DND-41 (cell line): ENCODE results near the gene SHROOM1.
A peak's percentile ranks its signal among the peaks of the same experiment; 100 is the strongest.
"Not testable (repeated sequence)": the region's sequence is repeated elsewhere in the genome, so short reads cannot be mapped to it uniquely, and the experiment has no call there.

Experiments used
- ATAC-seq: fragments of 200-7000 bp; cut with Tn5 transposase; 3 replicates; pipeline ENCODE4 v1.9.1; 2021; ENCODE audit warnings: low read depth; ENCODE audit not compliant: insufficient read depth
- DNase-seq: peaks from one replicate; pipeline ENCODE4 v3.0.0-alpha.2; 2020
- H2AFZ ChIP-seq: 2 replicates; pipeline ENCODE4 v1.6.0; 2012; ENCODE audit warnings: low read depth, low read length
- H3K27ac ChIP-seq: 2 replicates; pipeline ENCODE4 v1.5.1; 2012; ENCODE audit warnings: low read length, inconsistent platforms
- H3K27me3 ChIP-seq: fragments of 200-600 bp; sonication (generic); 2 replicates; pipeline ENCODE4 v1.6.0; 2012; ENCODE audit warnings: low read length, mild to moderate bottlenecking, inconsistent platforms; ENCODE audit not compliant: insufficient read depth, poor library complexity
- H3K36me3 ChIP-seq: 2 replicates; pipeline ENCODE4 v1.5.1; 2012; ENCODE audit warnings: low read length, inconsistent platforms; ENCODE audit not compliant: insufficient read depth
- H3K4me1 ChIP-seq: 2 replicates; pipeline ENCODE4 v1.5.1; 2012; ENCODE audit warnings: mild to moderate bottlenecking, low read length; ENCODE audit not compliant: insufficient read depth
- H3K4me2 ChIP-seq: 2 replicates; pipeline ENCODE4 v1.6.0; 2012; ENCODE audit warnings: mild to moderate bottlenecking, moderate library complexity, low read length, inconsistent platforms; ENCODE audit not compliant: insufficient read depth
- H3K4me3 ChIP-seq, 2 experiments: fragments of 200-600 bp in 1 of 2; shearing (Covaris generic) in 1 of 2; 2 replicates each; pipeline ENCODE4 v1.5.1; 2012 to 2016; ENCODE audit warnings: inconsistent platforms in 2 of 2, low read length in 2 of 2, mild to moderate bottlenecking in 2 of 2, low read depth in 1 of 2, moderate library complexity in 1 of 2
- H3K79me2 ChIP-seq: 2 replicates; pipeline ENCODE4 v1.6.0; 2012; ENCODE audit warnings: low read length, inconsistent platforms; ENCODE audit not compliant: insufficient read depth
- H3K9ac ChIP-seq: 2 replicates; pipeline ENCODE4 v1.6.0; 2012; ENCODE audit warnings: low read depth, mild to moderate bottlenecking, inconsistent platforms, low read length, moderate library complexity
- H3K9me3 ChIP-seq: 2 replicates; pipeline ENCODE4 v1.5.1; 2012; ENCODE audit warnings: low read length, moderate library complexity, mild to moderate bottlenecking, inconsistent platforms; ENCODE audit not compliant: insufficient read depth, severe bottlenecking
- H4K20me1 ChIP-seq: 2 replicates; pipeline ENCODE4 v1.6.0; 2012; ENCODE audit warnings: low read length; ENCODE audit not compliant: insufficient read depth
- CTCF ChIP-seq: IDR thresholded peaks from 2 replicates; pipeline ENCODE4 v1.5.1; 2012; ENCODE audit warnings: borderline replicate concordance, low read length, moderate library complexity, mild to moderate bottlenecking; ENCODE audit not compliant: poor library complexity, severe bottlenecking; ENCODE audit errors: extremely low read depth
- EZH2 ChIP-seq: IDR thresholded peaks from 3 replicates; pipeline ENCODE4 v1.6.1; 2012; ENCODE audit warnings: borderline replicate concordance, low read depth, mild to moderate bottlenecking, moderate library complexity, low read length, inconsistent platforms; ENCODE audit not compliant: severe bottlenecking

SHROOM1 gene

DNA sequence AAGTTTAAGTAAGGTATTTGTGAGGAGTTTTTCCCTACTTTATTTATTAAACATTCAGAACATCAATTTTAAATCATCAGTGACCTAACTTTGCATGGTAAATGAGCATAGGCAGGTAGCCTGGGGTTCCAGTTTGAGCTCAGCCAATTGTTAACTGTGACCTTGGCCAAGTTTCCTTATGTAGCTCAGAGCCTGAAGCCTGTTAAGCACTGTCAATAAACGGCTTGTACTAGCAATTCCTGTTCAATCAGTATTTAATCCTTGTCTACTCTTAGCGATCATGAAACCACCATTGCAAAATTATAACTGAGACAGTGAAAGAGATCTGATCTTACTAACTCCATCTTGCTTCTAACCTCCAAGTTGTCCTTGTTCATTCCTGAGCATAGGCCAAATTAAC is 22.0 kb downstream of the SHROOM1 start:
- Histone ChIP-seq H4K20me1 (no peaks in the 10 kb centered on the region), H3K9ac (no peak overlapping the region), H3K36me3 (no peaks in the 10 kb centered on the region), H3K9me3 (no peaks in the 10 kb centered on the region), H3K27ac (no peak overlapping the region), H3K79me2 (no peaks in the 10 kb centered on the region), H3K4me2 (no peak overlapping the region), H3K27me3 (peaks cover 10% of the 10 kb centered on the region), H2AFZ (no peak overlapping the region), H3K4me1 (no peaks in the 10 kb centered on the region), H3K4me3 (no peak overlapping the region)
- ATAC-seq, result no peak
- TF ChIP-seq EZH2 (no peak), CTCF (no peak)
- DNase-seq, result no peak

DNA sequence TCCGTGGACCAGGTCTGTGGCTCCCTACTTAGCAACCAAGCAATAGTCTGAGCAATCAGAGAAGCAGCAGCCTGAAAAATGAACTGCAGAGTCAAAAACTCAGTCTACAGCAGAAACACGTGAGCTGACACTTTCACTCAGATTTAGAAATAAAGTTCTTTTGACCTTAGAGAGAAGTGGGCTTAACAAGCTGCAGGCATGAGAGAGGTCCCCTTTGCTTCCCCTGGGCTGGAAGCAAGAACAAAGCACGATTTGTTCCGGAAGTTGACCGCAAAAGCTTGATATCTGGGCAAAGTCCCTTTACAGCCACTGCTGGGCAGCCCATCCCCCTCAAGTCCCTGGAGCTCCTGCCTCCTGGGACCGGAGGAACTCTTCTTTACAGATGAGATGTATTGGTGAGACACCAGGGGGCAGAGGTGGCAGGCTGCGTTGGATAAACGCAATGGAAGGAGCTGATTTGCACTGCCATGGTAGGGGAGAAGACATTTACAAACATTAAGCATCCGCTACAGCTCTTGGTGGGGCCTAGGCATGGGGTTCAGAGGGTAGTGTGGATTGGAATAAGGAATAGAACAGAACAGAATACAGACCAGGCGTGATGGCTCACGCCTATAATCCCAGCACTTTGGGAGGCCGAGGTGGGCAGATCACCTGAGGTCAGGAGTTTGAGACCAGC is 23.1 kb downstream of the SHROOM1 start:
- Histone ChIP-seq H3K27ac (no peak overlapping the region), H3K4me1 (no peaks in the 10 kb centered on the region)
- no peak for ATAC-seq

GRCh38 chr5:132806804-132807162 is 23.7 kb downstream of the SHROOM1 start:
- not testable (repeated sequence) for H3K4me3 ChIP-seq, H4K20me1 ChIP-seq, H3K4me2 ChIP-seq, H3K79me2 ChIP-seq, H3K27ac ChIP-seq, H3K36me3 ChIP-seq, H3K9me3 ChIP-seq, ATAC-seq, H3K9ac ChIP-seq, H2AFZ ChIP-seq, H3K4me1 ChIP-seq, DNase-seq
- H3K27me3 ChIP-seq, result peaks cover 11% of the 10 kb centered on the region

More for the DNA sequence above, 23.1 kb downstream of the SHROOM1 start:
- Histone ChIP-seq H3K27me3 (peaks cover 10% of the 10 kb centered on the region), H3K79me2 (no peaks in the 10 kb centered on the region), H3K36me3 (no peaks in the 10 kb centered on the region), H3K4me2 (no peak overlapping the region), H3K9ac (no peak overlapping the region), H4K20me1 (no peaks in the 10 kb centered on the region), H3K9me3 (no peaks in the 10 kb centered on the region), H3K4me3 (no peak overlapping the region), H2AFZ (no peak overlapping the region)
- no peak for DNase-seq
- TF ChIP-seq EZH2 (no peak), CTCF (peak; percentile 30)

DNA sequence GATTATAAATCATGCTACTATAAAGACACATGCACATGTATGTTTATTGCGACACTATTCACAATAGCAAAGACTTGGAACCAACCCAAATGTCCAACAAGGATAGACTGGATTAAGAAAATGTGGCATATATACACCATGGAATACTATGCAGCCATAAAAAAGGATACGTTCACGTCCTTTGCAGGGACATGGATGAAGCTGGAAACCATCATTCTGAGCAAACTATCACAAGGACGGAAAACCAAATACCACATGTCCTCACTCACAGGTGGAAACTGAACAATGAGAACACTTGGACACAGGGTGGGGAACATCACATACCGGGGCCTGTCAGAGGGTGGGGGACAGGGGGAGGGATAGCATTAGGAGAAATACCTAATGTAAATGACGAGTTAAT is 24.6 kb downstream of the SHROOM1 start:
- H4K20me1 ChIP-seq, H3K4me3 ChIP-seq, H3K79me2 ChIP-seq, H3K9me3 ChIP-seq, DNase-seq, H3K27ac ChIP-seq, H3K4me2 ChIP-seq, ATAC-seq, H3K9ac ChIP-seq, H3K36me3 ChIP-seq, H3K4me1 ChIP-seq, H2AFZ ChIP-seq: not testable (repeated sequence)
- H3K27me3 ChIP-seq, result peaks cover 14% of the 10 kb centered on the region

GRCh38 chr5:132804219-132804618 is 26.2 kb downstream of the SHROOM1 start:
- H3K79me2 ChIP-seq, H3K9me3 ChIP-seq, H2AFZ ChIP-seq, ATAC-seq, H4K20me1 ChIP-seq, H3K4me1 ChIP-seq, DNase-seq, H3K4me2 ChIP-seq, H3K36me3 ChIP-seq, H3K9ac ChIP-seq, H3K4me3 ChIP-seq, H3K27ac ChIP-seq: not testable (repeated sequence)
- H3K27me3 ChIP-seq, result peaks cover 11% of the 10 kb centered on the region

- ATAC-seq, H3K79me2 ChIP-seq, H3K9me3 ChIP-seq, H4K20me1 ChIP-seq, H3K9ac ChIP-seq, H2AFZ ChIP-seq, H3K36me3 ChIP-seq, H3K27ac ChIP-seq, DNase-seq, H3K4me1 ChIP-seq, H3K4me2 ChIP-seq, H3K4me3 ChIP-seq: not testable (repeated sequence)
- peaks cover 11% of the 10 kb centered on the region for H3K27me3 ChIP-seq
Observed at GRCh38 chr5:132802685-132803066, 27.8 kb downstream of the SHROOM1 start.
